Glomerular endothelial cell (primary cell): ENCODE results near the gene ADARB2. TPM values are rescaled to one million over a fixed set of nuclear protein-coding genes. Genes with fewer than 3 reads are reported as not detected.
"Not testable (repeated sequence)": the region's sequence is repeated elsewhere in the genome, so short reads cannot be mapped to it uniquely, and the experiment has no call there.

ENCODE experiments used
- DNase-seq: peaks from one replicate; pipeline ENCODE4 v3.0.0-alpha.2; 2011; ENCODE audit warnings: low read depth, low spot score; ENCODE audit errors: extremely low read depth
- total RNA-seq: library from RNA; depleted of rRNA; stranded (reverse); fragments of >200 nt; gene quantifications from 2 replicates; pipeline ENCODE4 v1.2.3, GENCODE V29; 2015

The ADARB2 gene
- 0.23 and 0.39 TPM in 2 replicates for total RNA-seq

GRCh38 chr10:1737222-1738061 is at the start of gene ADARB2:
Gene ADARB2 (minus strand): TSS chr10:1737525.
- DNase-seq, result no peak

DNA sequence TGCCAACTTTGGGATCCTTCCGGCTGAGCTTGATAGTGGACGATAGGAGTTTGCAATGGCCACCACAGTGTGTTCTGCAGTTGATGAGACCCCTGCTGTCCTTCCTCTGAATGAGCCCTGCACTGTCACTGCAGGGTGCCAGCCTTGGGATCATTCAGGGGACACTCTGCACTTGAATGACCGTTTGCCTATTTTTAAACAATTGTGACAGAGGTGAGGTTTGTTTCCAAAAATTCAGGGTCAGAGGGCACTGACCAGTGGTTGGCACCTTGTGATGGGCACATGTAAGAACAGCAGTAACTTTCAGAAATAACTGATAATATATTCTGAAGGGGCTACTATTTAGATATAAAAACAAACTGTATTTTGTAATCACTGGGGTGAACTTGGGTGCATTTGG is 48.5 kb upstream of the ADARB2 start:
- no peak for DNase-seq

GRCh38 chr10:1782841-1783240 is 45.5 kb upstream of the ADARB2 start:
- no peak for DNase-seq

GRCh38 chr10:1779796-1780195 is 42.5 kb upstream of the ADARB2 start:
- no peak for DNase-seq

GRCh38 chr10:1778375-1778969 is 41.1 kb upstream of the ADARB2 start:
- no peak for DNase-seq

GRCh38 chr10:1776127-1776662 is 38.9 kb upstream of the ADARB2 start:
- no peak for DNase-seq

DNA sequence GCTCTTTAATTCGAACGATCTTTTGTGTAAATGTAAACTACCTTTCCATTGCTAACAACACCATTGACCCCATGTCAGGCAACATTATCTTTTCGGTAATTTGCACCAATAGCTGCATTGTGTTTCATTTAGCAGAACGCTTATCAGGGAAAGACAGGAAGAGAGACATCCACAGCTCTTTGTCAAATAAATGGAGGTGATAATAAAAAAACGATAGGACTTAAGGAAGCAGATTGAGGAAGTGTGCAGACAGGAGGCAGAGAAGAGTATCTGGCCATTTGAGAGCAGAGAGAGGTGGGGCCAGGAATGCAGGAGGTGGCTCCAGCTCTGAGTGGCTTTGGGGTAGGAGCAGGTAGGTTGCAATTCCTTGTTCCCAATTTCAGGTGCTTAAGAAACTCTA is 37.5 kb upstream of the ADARB2 start:
- no peak for DNase-seq

- DNase-seq, result not testable (repeated sequence)
These were observed 35.9 kb upstream of the ADARB2 start for GRCh38 chr10:1773204-1773603.

DNA sequence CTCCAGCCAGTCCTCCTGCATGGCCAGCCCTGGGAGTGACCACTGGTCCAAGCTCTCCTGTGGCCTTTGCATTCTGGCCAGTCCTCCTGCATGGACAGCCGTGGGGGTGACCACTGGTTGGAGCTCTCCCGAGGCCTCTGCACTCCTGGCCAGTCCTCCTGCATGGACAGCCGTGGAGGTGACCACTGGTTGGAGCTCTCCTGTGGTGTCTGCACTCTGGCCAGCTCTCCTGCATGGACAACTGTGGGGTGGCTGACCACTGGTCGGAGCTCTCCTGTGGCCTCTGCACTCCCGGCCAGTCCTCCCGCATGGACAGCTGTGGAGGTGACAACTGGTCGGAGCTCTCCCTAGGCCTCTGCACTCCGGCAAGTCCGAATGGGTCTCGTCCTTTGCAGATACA is 28.7 kb upstream of the ADARB2 start:
- DNase-seq, result no peak

GRCh38 chr10:1762076-1762475 is 24.8 kb upstream of the ADARB2 start:
- DNase-seq, result no peak

GRCh38 chr10:1754506-1755153 is 17.3 kb upstream of the ADARB2 start:
- DNase-seq, result no peak

DNA sequence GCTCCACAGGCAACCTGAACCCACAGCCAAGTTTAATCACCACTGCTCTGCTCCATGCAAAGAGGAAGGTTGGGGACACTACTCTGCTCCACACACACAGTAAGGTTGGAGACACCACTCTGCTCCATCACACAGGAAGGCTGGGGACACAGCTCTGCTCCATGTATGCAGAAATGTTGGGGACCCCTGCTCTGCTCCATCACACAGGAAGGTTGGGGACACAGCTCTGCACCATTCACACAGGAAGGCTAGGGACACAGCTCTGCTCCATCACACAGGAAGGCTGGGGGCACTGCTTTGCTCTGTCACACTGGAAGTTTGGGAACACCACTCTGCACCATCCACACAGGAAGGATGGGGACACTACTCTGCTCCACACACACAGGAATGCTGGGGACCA is 14.8 kb upstream of the ADARB2 start:
- no peak for DNase-seq

DNA sequence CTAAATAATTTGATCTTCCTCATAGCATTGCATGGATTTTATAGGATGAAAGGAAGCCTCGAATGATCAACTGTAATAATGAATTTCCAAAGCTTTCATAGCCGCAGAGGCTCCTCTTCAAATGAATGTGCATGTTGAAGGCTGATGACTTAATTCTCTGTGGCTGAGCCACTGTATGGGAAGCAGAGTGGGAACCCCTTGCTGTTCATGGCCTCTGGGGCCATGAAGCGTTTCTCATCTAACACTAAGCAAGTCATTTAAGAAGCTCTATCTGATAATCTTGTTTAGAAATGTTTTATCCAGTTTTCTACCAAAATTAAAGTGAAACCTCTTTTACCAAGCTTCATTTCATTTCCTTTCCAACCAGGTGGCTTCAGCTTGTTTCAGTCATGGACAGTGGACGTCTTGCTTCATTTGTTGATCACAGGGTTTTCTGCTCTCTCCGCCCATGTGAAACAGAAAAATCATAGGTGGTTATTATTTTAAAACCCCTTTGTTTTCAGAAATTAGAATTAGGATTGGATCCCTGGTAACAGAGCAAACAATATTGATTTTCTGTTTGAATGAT is 10.3 kb upstream of the ADARB2 start:
- no peak for DNase-seq

DNA sequence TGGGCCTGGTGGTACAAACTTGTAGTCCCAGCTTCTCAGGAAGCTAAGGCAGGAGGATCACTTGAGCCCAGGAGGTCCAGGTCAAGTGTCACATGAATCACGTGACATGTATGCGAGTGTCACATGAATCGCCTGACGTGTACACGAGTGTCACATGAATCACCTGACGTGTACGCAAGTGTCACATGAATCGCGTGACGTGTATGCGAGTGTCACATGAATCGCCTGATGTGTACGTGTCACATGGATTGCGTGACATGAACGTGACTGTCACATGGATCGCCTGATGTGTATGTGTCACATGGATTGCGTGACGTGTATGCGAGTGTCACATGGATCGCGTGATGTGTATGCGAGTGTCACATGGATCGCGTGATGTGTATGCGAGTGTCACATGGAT is 9.5 kb upstream of the ADARB2 start:
- DNase-seq, result no peak

DNA sequence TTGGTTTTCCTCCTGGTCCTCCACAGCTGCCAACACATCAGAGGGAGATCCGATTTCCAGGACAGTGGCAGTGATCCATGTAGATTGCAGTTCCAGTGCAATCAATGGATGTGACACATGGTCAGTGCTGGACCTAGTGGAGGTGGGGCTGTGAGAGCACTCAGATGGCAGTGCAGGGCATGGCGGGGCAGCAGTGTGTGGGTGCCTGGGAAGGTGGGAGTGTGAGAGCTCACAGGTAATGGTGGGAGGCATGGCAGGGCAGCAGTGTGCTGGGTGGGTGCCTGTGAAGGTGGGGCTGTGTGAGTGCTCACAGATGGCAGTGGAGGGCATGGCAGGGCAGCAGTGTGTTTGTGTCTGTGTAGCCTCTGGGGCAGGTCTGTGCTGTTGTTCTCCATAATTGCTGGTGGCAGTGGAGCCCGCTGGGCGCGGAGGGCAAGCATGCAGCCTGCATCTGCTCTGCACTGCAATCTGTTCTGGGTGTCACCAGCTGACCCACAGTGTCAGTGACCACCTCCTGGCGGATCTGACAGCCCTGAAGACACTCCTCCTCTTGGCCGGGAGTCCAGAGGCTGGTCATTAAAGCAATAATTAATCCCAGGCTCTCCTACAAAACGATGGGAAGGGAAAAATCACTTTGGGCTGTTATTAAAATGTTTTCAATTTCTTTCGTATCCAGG is 8.6 kb upstream of the ADARB2 start:
- no peak for DNase-seq

- DNase-seq, result no peak
These were observed 7.2 kb upstream of the ADARB2 start for GRCh38 chr10:1744524-1744923.

- DNase-seq, result no peak
These were observed 5.8 kb upstream of the ADARB2 start for GRCh38 chr10:1743141-1743540.

GRCh38 chr10:1741450-1741849 is 4.1 kb upstream of the ADARB2 start:
- no peak for DNase-seq

GRCh38 chr10:1739751-1740150 is 2.4 kb upstream of the ADARB2 start:
- no peak for DNase-seq

GRCh38 chr10:1738950-1739349 is 1.6 kb upstream of the ADARB2 start:
- DNase-seq, result no peak

- no peak for DNase-seq
These were observed 428 bp downstream of the ADARB2 start for GRCh38 chr10:1736972-1737221.
